Effector memory CD4-positive, alpha-beta T cell (primary cell): Measurements from ENCODE around the gene A4GALT.

ENCODE experiments used
- DNase-seq, 3 donors: peaks; one replicate each; pipeline ENCODE4 v3.0.0-alpha.2; 2020
- H3K27ac ChIP-seq: 2 replicates; pipeline ENCODE4 v1.7.0; 2013; ENCODE audit warnings: mild to moderate bottlenecking, low read length, moderate library complexity; ENCODE audit not compliant: insufficient read depth, poor library complexity, severe bottlenecking
- H3K27me3 ChIP-seq: replicated peaks from 2 replicates; pipeline ENCODE4 v1.7.0; 2013; ENCODE audit warnings: mild to moderate bottlenecking, low read length; ENCODE audit not compliant: insufficient read depth, control insufficient read depth, poor library complexity, severe bottlenecking
- H3K36me3 ChIP-seq: 2 replicates; pipeline ENCODE4 v1.7.0; 2013; ENCODE audit warnings: mild to moderate bottlenecking, low read length, moderate library complexity; ENCODE audit not compliant: control insufficient read depth, insufficient read depth
- H3K4me1 ChIP-seq: 2 replicates; pipeline ENCODE4 v1.7.0; 2013; ENCODE audit warnings: low read length, mild to moderate bottlenecking; ENCODE audit not compliant: control insufficient read depth, insufficient read depth, poor library complexity, severe bottlenecking
- H3K4me3 ChIP-seq: 2 replicates; pipeline ENCODE4 v1.7.0; 2013; ENCODE audit warnings: low read length, low read depth, mild to moderate bottlenecking; ENCODE audit not compliant: insufficient read depth, poor library complexity, severe bottlenecking
- H3K9me3 ChIP-seq: 2 replicates; pipeline ENCODE4 v1.7.0; 2013; ENCODE audit warnings: mild to moderate bottlenecking, low read length, moderate library complexity; ENCODE audit not compliant: control insufficient read depth

The A4GALT gene

GRCh38 chr22:42651134-42651533 lies 69.5 kb downstream of the A4GALT start:
- H3K27ac ChIP-seq = no peak overlapping the region
- H3K4me3 ChIP-seq = no peak overlapping the region
- no peak for DNase-seq
- H3K4me1 ChIP-seq = peaks cover 20% of the 10 kb centered on the region
- no peaks in the 10 kb centered on the region for H3K36me3 ChIP-seq
- no peaks in the 10 kb centered on the region for H3K27me3 ChIP-seq
- H3K9me3 ChIP-seq = no peaks in the 10 kb centered on the region

- Histone ChIP-seq H3K9me3 (no peaks in the 10 kb centered on the region), H3K27me3 (no peaks in the 10 kb centered on the region), H3K4me3 (peak within 1 kb of the TSS; percentile 88), H3K4me1 (peaks cover 20% of the 10 kb centered on the region), H3K27ac (peak within 1 kb of the TSS; percentile 73), H3K36me3 (no peaks in the 10 kb centered on the region)
- DNase-seq = peak; percentile 65 to 70 (median 70)
Measured at GRCh38 chr22:42649246-42650099, 71.2 kb downstream of the A4GALT start, which contains the start of gene CYB5R3. Gene CYB5R3 (minus strand): TSS chr22:42649392. CDS start chr22:42649315, 77 bp downstream.

DNA sequence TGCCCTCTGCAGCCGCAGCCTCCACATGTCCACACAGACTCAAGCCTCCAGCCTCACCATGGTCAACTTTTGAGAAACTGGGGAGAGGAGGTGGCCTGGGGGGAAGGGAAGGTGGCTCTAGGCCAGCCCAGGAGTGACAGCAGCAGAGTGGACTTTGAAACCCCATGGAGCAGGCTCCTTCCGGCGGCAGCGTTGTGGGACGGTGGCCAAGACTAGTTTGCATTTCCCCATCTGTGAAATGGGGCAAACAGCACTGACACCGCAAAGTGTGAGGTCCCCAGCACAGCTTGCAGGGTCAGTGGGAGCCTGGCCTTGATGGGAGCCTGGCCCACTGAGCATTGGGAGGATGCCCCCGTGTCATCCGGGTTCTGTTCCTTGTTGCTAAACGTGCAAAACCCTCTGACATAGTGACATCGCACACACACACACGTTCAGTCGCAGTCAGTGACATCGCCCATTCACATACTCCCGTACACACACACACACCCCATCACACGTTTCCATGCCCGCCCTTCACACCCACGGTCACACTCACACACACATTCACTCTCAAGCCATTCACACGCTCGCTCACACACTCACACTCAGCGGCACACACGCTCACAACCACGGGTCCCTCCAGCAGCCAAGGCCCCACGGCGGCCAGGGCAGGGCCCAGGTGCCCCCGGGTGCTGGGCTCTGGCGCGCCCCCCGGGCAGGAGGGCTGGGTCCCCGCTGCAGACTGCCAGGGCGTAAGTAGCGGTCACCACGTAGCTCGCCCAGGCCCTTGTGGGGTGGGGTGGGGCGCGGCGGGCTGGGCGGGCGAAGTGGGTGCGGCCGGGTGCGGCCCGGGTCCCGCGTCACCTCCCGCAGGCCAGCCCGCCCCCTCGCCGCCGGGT lies 72.1 kb downstream of the A4GALT start:
- Histone ChIP-seq H3K9me3 (no peaks in the 10 kb centered on the region), H3K36me3 (no peaks in the 10 kb centered on the region), H3K4me3 (peak overlapping the region; percentile 88), H3K27me3 (no peaks in the 10 kb centered on the region), H3K27ac (peak overlapping the region; percentile 72), H3K4me1 (peaks cover 20% of the 10 kb centered on the region)
- DNase-seq = peak in 1 of 3 donors; percentile 12

DNA sequence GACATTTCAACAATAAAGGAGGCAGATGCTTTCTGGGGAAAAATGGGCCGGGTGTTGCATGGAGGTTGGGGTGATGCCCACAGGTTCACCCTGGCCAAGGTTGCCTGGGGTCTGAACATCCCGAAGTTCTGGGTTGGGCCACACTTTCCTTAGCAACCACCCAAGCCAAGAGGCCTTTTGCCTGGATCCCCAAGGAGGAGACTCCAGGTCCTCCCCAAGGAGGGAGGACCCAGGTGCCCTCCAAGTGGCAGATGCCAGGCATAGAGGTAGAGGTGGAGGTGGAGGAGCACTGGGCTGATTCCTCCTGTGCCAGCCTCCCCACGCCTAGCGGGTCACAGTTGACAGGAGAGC lies 72.7 kb downstream of the A4GALT start:
- Histone ChIP-seq H3K4me3 (peak overlapping the region; percentile 88), H3K9me3 (no peaks in the 10 kb centered on the region), H3K4me1 (peaks cover 20% of the 10 kb centered on the region), H3K27me3 (no peaks in the 10 kb centered on the region), H3K27ac (peak overlapping the region; percentile 72), H3K36me3 (no peaks in the 10 kb centered on the region)
- DNase-seq = no peak

GRCh38 chr22:42646569-42647525 lies 73.8 kb downstream of the A4GALT start:
- Histone ChIP-seq H3K4me1 (peaks cover 20% of the 10 kb centered on the region), H3K9me3 (no peaks in the 10 kb centered on the region), H3K27me3 (no peaks in the 10 kb centered on the region), H3K4me3 (no peak overlapping the region), H3K27ac (no peak overlapping the region), H3K36me3 (no peaks in the 10 kb centered on the region)
- DNase-seq = no peak

DNA sequence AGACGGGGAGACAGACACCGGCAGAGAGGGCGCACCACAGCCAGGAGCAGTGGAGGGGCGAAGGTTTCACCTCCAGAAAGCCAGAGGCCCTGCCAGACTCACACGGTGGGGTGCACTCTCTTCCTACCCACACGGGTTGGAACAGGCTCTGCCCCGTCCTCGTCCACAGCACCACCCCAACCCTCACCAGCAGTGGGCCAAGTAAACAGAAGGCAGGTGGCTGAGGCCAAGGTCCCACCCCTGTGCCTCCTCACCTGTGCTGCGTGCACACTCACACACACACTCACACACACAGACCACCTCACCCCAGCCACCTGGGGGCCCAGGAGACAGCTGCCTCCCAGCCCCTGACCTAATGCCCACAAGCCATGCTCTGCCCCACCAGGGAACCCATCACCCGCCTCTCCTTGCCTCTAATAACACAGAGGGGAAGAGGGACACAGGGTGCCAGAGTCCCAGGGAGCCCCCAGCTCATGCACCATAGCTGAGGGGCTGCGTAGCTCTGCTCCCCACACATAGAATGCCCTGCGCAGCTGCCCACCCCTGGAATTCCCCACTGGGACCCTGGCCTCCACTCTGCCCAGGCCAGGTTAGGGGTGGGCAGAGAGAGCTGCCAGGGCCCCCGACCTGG lies 74.6 kb downstream of the A4GALT start:
- Histone ChIP-seq H3K27ac (no peak overlapping the region), H3K4me3 (no peak overlapping the region), H3K36me3 (no peaks in the 10 kb centered on the region), H3K4me1 (peaks cover 20% of the 10 kb centered on the region), H3K27me3 (no peaks in the 10 kb centered on the region), H3K9me3 (no peaks in the 10 kb centered on the region)
- no peak for DNase-seq

DNA sequence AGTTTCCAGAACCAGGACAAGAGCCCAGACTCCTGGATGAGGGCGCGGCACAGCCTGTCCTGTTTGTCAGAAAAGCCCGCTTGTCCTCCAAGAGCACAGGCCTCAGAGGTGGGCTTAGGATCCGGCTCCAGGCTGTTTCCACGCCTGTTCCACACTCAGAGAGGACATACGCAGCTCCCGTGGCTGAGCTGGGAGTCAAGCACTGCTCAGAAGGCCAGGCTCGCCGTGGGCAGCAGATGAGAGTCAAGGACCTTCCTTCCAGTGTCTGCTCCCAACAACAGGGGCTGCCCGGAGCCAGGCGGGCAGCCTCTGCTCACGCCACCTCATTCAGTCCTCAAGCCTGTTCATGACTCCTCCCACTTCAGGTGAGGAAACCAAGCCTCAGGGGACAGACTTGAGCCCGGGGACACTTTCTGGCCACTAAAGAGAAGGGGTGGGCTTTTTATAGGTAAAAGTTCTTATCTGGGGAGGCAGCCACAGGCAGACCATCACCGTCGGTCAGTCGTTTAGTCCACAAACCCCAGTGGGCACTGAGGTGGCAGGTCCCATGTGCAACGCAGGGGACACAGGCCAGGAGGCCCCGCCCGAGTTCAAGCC lies 75.2 kb downstream of the A4GALT start:
- no peaks in the 10 kb centered on the region for H3K9me3 ChIP-seq
- no peak for DNase-seq
- no peak overlapping the region for H3K4me3 ChIP-seq
- H3K4me1 ChIP-seq = peaks cover 20% of the 10 kb centered on the region
- no peaks in the 10 kb centered on the region for H3K27me3 ChIP-seq
- H3K36me3 ChIP-seq = no peaks in the 10 kb centered on the region
- no peak overlapping the region for H3K27ac ChIP-seq

- H3K27ac ChIP-seq = no peak overlapping the region
Measured at GRCh38 chr22:42644422-42645340, 76.0 kb downstream of the A4GALT start.

More at GRCh38 chr22:42644422-42645340, 76.0 kb downstream of the A4GALT start:
- H3K27me3 ChIP-seq = no peaks in the 10 kb centered on the region
- H3K4me1 ChIP-seq = peaks cover 20% of the 10 kb centered on the region
- DNase-seq = no peak
- H3K9me3 ChIP-seq = no peaks in the 10 kb centered on the region
- no peaks in the 10 kb centered on the region for H3K36me3 ChIP-seq
- no peak overlapping the region for H3K4me3 ChIP-seq
